Stimulated activated naive CD4-positive, alpha-beta T cell treated with Interleukin-2 at 50 U/mL for 16 hours (primary cell): ENCODE data around the gene SPNS3.

Experiments used
- DNase-seq: peaks from one replicate; lab custom pipeline; 2025; lab: John Stamatoyannopoulos, UW

Gene SPNS3

DNA sequence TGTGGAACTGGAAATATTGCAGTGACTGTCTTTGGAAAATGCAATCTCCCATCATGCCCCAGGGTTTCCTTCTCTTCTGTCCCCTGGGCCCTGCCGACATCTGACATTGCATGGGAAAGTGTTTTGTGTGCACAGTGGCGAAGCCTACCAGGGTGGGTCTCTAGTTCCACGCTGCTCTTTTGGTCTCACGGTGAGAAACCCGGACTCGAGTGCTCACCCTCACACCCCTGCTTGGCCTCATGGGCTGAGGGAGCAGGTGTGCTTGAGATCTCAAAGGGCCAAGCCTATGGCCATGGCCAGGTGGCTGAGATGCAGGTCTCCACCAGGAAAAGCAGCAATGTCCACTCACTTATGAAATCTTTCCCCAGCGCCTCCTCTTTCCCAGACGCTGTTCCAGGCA, 32.0 kb downstream of the SPNS3 start:
- no peak for DNase-seq

- no peak for DNase-seq
Measured at GRCh38 chr17:4467287-4467686, 33.5 kb downstream of the SPNS3 start.

DNA sequence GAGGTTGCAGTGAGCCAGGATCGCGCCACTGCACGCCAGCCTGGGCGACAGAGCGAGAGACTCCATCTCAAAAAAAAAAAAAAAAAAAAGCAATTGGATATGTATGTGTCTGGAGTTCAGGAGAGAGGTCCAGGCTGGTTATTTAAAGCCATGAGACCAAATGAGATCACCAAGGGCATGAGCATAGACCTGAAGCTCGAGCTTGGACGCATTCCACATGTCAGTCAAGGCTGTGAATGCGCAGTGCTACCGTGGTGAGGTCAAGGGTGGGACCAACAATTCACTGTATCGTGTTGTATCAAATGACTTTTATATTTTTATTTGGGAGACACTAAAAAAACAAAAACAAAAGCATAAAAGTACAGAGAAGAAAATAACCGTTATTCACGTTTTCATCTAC, 35.8 kb downstream of the SPNS3 start:
- DNase-seq, result no peak

DNA sequence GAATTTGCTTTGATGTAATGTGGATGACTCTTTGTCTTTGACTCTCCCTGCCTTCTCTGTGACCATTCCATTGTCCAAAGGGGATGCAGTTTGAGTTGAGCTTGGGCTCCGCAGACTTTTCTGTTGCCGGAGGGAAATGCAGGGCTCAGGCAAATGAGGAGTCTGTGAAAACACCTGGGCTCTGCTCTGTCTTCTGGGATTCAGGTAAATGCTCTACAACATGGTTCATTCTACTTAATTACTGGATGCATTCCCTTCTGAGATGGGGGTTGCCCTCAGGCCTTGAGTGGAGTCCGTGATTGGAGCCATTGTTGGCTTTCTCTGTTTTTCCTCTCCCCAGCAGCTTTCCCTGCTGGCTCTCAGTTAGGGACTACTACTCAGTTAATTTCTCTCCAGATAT, 38.5 kb downstream of the SPNS3 start:
- no peak for DNase-seq

DNA sequence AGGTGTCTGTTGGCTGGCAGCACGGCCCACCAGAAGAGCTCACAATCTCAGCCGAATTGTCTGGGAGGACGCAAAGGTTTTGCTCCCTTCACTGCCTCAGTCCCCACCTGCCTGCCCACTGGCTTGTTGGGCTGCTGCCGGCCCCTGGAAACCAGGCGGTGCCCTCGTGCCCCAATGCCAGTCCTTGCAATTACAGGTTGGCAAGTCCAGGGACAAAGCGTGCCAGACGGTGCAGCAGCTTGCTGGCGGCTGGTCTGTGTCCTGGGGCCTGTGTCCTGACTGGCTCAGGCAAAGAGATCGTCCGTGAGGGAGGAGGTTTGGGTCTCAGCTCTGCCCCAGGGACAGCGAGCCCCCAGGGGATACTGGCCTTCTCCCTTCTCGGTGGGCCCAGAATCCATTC, 40.4 kb downstream of the SPNS3 start:
- no peak for DNase-seq

GRCh38 chr17:4475001-4475400, 41.3 kb downstream of the SPNS3 start:
- DNase-seq, result no peak

- no peak for DNase-seq
Measured at GRCh38 chr17:4475463-4475862, 41.7 kb downstream of the SPNS3 start.

- no peak for DNase-seq
Measured at GRCh38 chr17:4476017-4476416, 42.3 kb downstream of the SPNS3 start.

DNA sequence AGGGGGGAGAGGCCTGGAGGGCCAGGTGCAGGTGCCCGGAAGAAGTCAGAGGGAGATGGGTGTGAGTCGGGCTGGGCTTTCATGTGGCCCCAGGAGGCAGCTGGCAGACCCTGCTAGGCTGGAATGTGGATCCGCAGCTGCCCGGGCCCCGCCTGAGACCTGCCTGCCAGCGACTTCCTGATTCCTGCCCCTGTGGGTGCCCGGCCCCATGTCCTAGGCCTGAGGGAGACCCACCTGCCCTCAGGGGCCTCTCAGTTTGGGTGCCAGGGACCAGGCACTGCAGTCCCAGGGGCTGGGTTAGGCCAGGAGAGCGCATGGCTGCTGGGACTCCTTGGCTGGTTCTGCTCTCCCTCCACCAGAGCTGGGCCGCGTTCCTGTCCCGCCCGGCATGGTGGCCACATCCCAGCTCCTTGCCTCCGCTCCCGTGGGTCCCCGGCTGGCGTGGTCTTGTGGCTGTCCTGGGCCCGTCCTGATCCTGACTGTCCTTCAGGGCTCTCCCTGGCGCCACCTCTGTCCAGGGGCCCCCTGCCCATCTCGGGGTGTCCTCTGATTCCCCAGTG, 42.9 kb downstream of the SPNS3 start:
- no peak for DNase-seq

GRCh38 chr17:4477255-4477791, 43.6 kb downstream of the SPNS3 start:
- no peak for DNase-seq

GRCh38 chr17:4478318-4478830, 44.6 kb downstream of the SPNS3 start:
- no peak for DNase-seq

- no peak for DNase-seq
Measured at GRCh38 chr17:4479340-4479981, 45.7 kb downstream of the SPNS3 start.

- no peak for DNase-seq
Measured at GRCh38 chr17:4479982-4480751, 46.4 kb downstream of the SPNS3 start.

GRCh38 chr17:4480929-4481898, 47.5 kb downstream of the SPNS3 start:
- peak; percentile 30 for DNase-seq

DNA sequence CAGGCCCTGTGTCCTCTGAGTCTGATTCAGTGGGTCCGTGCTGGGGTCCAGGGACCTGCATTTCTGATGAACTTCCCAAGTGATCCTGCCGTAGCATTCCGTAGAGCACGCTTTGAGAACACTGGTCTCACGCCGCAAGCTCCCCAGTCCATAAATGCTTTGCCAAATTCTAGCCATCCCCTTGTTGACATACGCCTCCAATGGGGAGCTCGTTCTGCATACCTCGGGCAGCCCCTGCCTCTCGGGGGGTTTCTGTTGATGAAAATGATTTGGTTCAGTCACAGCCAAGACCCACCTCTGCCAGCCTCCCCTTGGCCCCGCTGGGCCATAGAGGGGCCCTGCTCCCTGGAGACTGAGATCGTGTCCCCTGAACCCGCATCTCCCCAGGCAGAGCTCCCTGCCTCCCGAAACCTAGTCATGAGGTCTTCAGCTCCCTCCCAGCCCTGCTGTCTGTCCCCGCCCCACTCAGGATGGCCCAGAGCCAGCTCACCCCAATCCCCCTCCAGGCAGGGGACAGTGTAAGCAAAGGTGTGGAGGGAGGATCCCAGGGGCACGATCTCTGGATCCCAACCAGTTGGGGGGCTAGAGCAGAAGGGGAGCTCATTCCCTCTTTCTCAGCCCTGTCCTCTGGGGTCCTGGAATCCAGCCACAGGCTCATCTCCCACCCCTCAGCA, 48.7 kb downstream of the SPNS3 start:
- no peak for DNase-seq

- DNase-seq, result no peak
Measured at GRCh38 chr17:4483012-4483840, 49.5 kb downstream of the SPNS3 start.

GRCh38 chr17:4485676-4486646, 52.2 kb downstream of the SPNS3 start:
- DNase-seq, result peak; percentile 31

- DNase-seq, result no peak
Measured at GRCh38 chr17:4487296-4487695, 53.6 kb downstream of the SPNS3 start.
